GM23338 (cell line): Measurements from ENCODE around the gene SIAH1. TPM values are rescaled to one million over a fixed set of nuclear protein-coding genes. Genes with fewer than 3 reads are reported as not detected.

Experiments
- CREB1 ChIP-seq: fragments of 250-450 bp; sonication (Bioruptor Pico); IDR thresholded peaks from 2 replicates; pipeline ENCODE4 v1.5.0; 2020; ENCODE audit warnings: low read depth, mild to moderate bottlenecking, moderate library complexity
- NANOG ChIP-seq: IDR thresholded peaks from 2 replicates; pipeline ENCODE4 v1.6.1; 2016; ENCODE audit warnings: antibody characterized with exemption, borderline replicate concordance
- POLR2AphosphoS5 ChIP-seq: IDR thresholded peaks from 2 replicates; pipeline ENCODE4 v1.6.1; 2016; ENCODE audit warnings: antibody characterized with exemption, low read depth
- STAT1 ChIP-seq: IDR thresholded peaks from one replicate; pipeline ENCODE4 v1.6.1; 2016; ENCODE audit warnings: antibody characterized with exemption; ENCODE audit not compliant: unreplicated experiment
- ZNF331 ChIP-seq: fragments of 250-450 bp; sonication (Bioruptor Pico); IDR thresholded peaks from 2 replicates; pipeline ENCODE4 v1.5.0; 2020; ENCODE audit warnings: low read depth, mild to moderate bottlenecking, moderate library complexity
- polyA plus RNA-seq: library from polyadenylated mRNA; unstranded; fragments of >200 nt; fragmentation: Nextera tagmentation; extraction: Ambion mirVana; gene quantifications from 2 replicates; pipeline ENCODE4 v1.2.1, GENCODE V29; 2016
- total RNA-seq: library from RNA; depleted of rRNA; stranded (reverse); fragments of >200 nt; shearing (Covaris generic); gene quantifications from 2 replicates; pipeline ENCODE4 v1.2.3, GENCODE V29; 2014
- TF ChIP-seq, protein P1 (sequence below): IDR thresholded peaks from one replicate; pipeline ENCODE4 v1.6.1; 2018; ENCODE audit warnings: antibody characterized with exemption; ENCODE audit not compliant: unreplicated experiment
- TF ChIP-seq, protein P2 (sequence below): fragments of 250-450 bp; sonication (Bioruptor Pico); IDR thresholded peaks from 2 replicates; pipeline ENCODE4 v1.5.0; 2020; ENCODE audit warnings: mild to moderate bottlenecking, moderate library complexity

SIAH1 gene
- total and polyA plus RNA-seq, 2 experiments from 2014 or later = 42.0 to 52.7 TPM

DNA sequence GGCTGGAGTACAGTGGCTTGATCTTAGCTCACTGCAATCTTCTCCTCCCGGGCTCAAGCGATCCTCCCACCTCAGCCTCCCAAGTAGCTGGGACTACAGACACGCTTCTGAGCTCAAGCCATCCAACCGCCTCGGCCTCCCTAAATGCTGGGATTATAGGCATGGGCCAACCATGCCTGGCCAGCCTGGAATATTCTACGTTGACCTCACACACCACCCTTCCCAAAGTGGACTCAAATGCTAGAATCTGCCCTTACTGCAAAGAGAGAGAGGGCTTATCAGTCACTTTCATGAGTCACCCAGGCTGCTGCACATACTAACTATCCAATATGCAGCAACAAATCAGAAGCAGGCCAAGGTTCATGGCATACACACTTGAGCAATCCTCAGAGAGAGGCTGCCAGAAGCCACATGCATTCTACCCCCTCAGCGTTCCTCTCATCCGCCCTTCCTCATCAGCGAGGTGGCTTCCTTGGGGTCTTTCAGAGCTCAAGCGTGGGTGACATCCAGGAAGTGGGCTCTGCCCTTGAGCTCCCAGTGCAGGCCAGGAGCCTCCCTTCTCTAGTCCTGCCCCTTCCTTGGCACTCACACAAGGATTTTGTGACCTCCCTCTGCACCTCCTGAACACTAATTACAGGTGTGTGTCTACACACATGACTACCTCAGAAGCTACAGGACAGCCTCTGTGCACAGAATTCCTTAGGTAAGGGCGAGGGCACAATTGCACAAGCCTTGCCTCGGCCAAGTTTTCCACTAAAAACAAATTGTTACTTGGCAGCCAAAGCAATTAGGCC is 24.8 kb upstream of the SIAH1 start (continued):
- TF ChIP-seq, protein P1, sequence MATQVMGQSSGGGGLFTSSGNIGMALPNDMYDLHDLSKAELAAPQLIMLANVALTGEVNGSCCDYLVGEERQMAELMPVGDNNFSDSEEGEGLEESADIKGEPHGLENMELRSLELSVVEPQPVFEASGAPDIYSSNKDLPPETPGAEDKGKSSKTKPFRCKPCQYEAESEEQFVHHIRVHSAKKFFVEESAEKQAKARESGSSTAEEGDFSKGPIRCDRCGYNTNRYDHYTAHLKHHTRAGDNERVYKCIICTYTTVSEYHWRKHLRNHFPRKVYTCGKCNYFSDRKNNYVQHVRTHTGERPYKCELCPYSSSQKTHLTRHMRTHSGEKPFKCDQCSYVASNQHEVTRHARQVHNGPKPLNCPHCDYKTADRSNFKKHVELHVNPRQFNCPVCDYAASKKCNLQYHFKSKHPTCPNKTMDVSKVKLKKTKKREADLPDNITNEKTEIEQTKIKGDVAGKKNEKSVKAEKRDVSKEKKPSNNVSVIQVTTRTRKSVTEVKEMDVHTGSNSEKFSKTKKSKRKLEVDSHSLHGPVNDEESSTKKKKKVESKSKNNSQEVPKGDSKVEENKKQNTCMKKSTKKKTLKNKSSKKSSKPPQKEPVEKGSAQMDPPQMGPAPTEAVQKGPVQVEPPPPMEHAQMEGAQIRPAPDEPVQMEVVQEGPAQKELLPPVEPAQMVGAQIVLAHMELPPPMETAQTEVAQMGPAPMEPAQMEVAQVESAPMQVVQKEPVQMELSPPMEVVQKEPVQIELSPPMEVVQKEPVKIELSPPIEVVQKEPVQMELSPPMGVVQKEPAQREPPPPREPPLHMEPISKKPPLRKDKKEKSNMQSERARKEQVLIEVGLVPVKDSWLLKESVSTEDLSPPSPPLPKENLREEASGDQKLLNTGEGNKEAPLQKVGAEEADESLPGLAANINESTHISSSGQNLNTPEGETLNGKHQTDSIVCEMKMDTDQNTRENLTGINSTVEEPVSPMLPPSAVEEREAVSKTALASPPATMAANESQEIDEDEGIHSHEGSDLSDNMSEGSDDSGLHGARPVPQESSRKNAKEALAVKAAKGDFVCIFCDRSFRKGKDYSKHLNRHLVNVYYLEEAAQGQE = no peak
- TF ChIP-seq ZNF331 (CRISPR knock-in tag) = no peak
- TF ChIP-seq NANOG = no peak
- no peak for TF ChIP-seq POLR2AphosphoS5
- TF ChIP-seq CREB1 = no peak
- no peak for TF ChIP-seq STAT1
- TF ChIP-seq, protein P2, sequence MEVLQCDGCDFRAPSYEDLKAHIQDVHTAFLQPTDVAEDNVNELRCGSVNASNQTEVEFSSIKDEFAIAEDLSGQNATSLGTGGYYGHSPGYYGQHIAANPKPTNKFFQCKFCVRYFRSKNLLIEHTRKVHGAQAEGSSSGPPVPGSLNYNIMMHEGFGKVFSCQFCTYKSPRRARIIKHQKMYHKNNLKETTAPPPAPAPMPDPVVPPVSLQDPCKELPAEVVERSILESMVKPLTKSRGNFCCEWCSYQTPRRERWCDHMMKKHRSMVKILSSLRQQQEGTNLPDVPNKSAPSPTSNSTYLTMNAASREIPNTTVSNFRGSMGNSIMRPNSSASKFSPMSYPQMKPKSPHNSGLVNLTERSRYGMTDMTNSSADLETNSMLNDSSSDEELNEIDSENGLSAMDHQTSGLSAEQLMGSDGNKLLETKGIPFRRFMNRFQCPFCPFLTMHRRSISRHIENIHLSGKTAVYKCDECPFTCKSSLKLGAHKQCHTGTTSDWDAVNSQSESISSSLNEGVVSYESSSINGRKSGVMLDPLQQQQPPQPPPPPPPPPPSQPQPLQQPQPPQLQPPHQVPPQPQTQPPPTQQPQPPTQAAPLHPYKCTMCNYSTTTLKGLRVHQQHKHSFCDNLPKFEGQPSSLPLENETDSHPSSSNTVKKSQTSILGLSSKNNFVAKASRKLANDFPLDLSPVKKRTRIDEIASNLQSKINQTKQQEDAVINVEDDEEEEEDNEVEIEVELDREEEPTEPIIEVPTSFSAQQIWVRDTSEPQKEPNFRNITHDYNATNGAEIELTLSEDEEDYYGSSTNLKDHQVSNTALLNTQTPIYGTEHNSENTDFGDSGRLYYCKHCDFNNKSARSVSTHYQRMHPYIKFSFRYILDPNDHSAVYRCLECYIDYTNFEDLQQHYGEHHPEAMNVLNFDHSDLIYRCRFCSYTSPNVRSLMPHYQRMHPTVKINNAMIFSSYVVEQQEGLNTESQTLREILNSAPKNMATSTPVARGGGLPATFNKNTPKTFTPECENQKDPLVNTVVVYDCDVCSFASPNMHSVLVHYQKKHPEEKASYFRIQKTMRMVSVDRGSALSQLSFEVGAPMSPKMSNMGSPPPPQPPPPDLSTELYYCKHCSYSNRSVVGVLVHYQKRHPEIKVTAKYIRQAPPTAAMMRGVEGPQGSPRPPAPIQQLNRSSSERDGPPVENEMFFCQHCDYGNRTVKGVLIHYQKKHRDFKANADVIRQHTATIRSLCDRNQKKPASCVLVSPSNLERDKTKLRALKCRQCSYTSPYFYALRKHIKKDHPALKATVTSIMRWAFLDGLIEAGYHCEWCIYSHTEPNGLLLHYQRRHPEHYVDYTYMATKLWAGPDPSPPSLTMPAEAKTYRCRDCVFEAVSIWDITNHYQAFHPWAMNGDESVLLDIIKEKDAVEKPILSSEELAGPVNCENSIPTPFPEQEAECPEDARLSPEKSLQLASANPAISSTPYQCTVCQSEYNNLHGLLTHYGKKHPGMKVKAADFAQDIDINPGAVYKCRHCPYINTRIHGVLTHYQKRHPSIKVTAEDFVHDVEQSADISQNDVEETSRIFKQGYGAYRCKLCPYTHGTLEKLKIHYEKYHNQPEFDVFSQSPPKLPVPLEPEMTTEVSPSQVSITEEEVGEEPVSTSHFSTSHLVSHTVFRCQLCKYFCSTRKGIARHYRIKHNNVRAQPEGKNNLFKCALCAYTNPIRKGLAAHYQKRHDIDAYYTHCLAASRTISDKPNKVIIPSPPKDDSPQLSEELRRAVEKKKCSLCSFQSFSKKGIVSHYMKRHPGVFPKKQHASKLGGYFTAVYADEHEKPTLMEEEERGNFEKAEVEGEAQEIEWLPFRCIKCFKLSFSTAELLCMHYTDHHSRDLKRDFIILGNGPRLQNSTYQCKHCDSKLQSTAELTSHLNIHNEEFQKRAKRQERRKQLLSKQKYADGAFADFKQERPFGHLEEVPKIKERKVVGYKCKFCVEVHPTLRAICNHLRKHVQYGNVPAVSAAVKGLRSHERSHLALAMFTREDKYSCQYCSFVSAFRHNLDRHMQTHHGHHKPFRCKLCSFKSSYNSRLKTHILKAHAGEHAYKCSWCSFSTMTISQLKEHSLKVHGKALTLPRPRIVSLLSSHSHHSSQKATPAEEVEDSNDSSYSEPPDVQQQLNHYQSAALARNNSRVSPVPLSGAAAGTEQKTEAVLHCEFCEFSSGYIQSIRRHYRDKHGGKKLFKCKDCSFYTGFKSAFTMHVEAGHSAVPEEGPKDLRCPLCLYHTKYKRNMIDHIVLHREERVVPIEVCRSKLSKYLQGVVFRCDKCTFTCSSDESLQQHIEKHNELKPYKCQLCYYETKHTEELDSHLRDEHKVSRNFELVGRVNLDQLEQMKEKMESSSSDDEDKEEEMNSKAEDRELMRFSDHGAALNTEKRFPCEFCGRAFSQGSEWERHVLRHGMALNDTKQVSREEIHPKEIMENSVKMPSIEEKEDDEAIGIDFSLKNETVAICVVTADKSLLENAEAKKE (CRISPR knock-in tag) = no peak
